ENCODE measurements around the gene DHRS7C.

DNA sequence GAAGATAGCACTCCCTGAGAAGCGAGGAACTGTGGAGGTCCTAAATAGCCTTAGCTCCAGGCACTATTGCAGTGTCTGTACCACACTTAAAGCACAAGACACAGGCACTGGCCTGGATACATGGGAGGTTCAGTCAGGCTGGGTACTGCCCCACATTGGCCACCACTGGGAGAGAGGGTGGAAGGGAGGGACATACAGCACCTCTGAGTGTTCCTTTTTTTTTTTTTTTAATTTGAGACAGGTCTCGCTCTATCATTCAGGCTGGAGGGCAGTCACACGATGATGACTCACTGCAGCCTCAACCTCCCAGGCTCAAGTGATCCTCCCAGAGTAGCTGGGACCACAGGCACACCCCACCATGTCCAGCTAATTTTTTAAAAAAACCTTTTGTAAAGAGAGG is 29.1 kb upstream of the DHRS7C start:
- TF ChIP-seq, protein P1, sequence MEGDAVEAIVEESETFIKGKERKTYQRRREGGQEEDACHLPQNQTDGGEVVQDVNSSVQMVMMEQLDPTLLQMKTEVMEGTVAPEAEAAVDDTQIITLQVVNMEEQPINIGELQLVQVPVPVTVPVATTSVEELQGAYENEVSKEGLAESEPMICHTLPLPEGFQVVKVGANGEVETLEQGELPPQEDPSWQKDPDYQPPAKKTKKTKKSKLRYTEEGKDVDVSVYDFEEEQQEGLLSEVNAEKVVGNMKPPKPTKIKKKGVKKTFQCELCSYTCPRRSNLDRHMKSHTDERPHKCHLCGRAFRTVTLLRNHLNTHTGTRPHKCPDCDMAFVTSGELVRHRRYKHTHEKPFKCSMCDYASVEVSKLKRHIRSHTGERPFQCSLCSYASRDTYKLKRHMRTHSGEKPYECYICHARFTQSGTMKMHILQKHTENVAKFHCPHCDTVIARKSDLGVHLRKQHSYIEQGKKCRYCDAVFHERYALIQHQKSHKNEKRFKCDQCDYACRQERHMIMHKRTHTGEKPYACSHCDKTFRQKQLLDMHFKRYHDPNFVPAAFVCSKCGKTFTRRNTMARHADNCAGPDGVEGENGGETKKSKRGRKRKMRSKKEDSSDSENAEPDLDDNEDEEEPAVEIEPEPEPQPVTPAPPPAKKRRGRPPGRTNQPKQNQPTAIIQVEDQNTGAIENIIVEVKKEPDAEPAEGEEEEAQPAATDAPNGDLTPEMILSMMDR (IDR thresholded peaks at IDR 0.05; ENCODE audit: low read depth, low read length), result no peak
- no peak for TF ChIP-seq EZH2phosphoT487 (IDR thresholded peaks at IDR 0.05; ENCODE audit: low read depth)

All from OCI-LY3 (cell line).